ENCODE data around the gene OXTR.

The OXTR gene

DNA sequence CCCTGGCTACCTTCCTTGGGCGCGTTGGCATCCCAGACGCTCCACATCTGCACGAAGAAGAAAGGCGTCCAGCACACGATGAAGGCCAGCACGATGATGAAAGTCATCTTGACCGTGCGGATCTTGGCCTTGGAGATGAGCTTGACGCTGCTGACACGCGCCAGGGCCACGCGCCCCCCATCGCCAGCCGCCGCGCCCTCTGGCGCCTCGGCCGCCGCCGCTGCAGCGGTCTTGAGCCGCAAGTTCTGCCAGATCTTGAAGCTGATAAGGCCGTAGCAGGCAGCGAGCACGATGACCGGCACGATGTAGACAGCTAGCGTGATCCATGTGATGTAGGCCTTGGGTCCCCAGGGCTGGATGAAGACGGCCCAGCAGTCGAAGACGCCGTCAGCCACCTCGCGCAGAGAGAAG lies 2.2 kb downstream of the OXTR start:
- no peak for DNase-seq

- no peak for DNase-seq
Observed at GRCh38 chr3:8766148-8766547, 3.3 kb downstream of the OXTR start.

- no peak for DNase-seq
Observed at GRCh38 chr3:8765528-8765927, 3.9 kb downstream of the OXTR start.

DNA sequence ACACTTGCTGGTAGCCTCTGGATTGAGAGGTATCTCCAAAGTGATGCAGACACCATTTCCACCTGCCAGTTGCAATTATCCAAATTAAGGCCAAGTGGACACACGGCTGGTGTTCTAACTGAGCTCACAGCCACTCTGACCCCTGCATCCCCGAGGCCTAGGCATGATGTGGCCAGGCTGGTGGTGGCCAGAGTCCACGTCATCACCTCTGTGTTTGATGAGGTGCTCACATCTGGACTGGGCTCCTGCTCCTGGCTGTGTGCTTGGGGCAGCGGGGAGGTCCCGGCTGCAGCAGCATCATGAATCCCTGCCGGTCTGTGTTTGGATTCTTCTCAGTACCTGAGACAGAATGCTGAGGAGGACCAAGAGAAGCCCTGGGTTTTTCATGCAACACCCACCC lies 4.9 kb downstream of the OXTR start:
- DNase-seq = no peak

GRCh38 chr3:8762607-8763377 lies 6.6 kb downstream of the OXTR start:
- DNase-seq = no peak

DNA sequence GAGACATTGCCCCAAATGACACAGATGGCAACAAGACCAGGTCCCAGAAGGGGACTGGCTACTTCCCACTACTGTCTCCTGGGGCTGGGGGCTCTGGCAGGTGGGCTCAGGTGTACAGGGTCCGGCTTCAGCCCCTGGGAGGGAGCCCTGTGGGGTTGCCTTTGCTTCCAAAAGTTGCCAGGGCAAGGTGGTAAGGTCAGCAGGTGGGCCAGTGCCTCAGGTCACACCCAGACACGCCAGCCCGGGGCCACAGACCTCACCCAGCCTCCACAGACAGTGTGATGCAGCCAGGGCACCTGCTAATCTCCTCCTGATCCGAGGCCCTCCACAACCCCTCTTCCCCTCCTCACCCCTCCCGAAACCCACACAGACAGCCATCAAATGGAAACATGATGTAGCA lies 7.5 kb downstream of the OXTR start:
- DNase-seq = no peak

DNA sequence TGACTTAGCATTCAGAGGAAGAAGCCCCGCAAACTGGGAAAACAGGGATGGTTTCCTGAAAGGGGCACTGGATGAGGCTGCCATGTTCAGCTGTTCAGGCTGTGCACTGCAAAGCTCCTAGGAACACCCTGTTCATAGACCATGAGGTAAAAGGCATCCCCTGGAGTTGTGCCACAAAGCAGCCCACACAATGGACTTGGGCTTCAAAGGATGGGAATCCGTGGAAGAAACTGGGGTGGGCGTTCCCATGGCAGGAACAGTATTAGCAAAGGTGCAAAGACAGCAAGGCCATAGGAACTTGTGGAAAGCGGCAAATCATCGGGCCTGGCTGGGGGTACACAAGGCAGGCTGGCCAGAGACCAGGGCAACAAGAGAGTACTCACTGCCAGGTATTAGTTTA lies 8.9 kb downstream of the OXTR start:
- DNase-seq = no peak

GRCh38 chr3:8760091-8760490 lies 9.3 kb downstream of the OXTR start:
- DNase-seq = no peak

GRCh38 chr3:8759038-8759707 lies 10.2 kb downstream of the OXTR start:
- no peak for DNase-seq

- DNase-seq = no peak
Observed at GRCh38 chr3:8757551-8758518, 11.6 kb downstream of the OXTR start.

GRCh38 chr3:8756671-8757070 lies 12.7 kb downstream of the OXTR start:
- DNase-seq = no peak

DNA sequence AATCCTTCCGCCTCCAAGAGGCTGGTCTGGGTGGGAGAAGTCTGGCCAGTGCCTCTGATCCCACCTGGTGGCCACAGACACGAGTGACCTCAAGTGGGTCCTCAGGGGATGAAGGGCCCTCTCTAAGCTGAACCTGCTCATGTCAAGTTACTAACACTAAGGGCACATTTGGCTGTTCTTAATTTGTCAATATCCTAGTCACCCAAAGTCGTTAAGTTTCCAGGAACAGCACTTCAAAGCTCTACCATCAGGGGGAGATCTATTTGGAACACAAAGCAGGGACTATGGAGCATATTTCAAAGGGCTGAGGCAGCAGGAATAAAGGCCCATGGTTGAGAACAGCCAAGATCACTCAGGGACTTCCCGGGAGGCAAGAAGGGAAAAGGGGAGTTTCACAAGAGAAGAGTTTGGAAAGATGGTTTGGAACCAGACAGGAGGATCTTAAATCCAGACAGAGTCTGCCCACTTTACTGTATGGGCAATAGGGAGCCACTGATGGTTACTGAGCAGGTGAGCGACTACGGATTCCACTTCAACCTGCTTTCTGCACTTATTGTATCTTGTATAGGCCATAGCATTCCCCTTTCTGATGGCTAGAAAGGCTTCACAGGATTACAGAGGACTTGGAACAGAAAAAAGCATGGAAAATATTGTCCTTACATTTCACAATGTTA lies 13.7 kb downstream of the OXTR start:
- no peak for DNase-seq

GRCh38 chr3:8755097-8755496 lies 14.3 kb downstream of the OXTR start:
- DNase-seq = no peak

DNA sequence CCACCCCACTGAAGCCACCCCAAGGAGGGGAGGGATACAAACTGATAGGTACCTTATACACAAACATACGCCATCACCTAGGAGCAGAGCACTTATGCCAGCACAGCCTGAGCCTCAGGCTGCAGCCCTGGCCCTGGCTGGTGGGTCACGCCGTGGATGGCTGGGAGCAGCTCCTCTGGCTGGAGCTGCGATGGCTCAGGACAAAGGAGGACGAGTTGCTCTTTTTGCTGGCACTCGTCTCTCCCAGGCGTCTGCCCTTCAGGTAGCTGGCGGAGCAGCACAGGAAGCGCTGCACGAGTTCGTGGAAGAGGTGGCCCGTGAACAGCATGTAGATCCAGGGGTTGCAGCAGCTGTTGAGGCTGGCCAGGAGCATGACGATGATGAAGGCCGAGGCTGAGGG lies 16.6 kb downstream of the OXTR start:
- DNase-seq = no peak

DNA sequence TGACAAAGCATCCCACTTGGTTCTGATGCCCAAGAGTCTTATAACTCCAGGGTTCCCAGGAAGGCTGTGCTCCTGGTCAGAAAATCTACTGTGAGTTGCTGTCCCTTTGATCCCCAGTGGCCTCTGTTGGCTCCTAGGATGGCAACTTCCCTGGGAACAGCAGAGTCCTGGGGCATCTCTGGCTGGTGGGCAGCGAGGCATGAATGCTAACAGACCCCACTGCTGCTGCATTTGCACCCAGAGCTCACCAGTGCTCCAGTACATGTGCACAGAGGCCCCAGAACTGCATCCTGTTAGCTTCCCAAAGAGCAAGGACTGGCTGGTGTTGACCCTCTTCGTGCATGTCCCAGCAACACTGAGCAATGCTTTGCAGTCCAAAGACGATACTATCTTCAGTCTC lies 20.1 kb downstream of the OXTR start:
- no peak for DNase-seq

DNA sequence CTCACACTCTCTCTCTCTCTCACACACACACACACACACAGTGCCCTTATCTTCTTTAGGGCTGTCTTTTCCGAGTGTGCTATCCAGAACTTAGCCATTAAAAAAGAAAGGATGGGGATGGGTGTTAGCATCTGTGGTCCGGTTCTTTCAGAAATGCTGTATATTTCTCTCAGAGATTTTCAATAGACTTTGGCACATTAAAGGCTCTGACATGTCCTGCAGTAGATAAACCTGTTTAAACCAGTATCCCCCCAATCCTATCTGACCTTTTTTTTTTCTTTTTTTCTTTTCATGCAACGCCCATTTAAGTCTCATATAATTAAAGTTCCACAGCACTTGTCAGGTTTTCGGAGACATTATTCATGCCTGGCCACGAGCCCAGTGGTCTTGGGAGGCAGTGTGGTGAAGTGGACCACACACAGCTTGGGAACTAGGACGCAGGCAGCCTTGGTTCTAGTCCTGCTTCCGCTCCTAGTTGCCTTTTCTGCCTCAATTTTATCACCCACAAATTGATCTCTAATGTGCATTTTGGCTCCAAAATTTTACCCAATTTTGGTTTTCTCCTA lies 22.6 kb downstream of the OXTR start:
- DNase-seq = no peak

- DNase-seq = no peak
Observed at GRCh38 chr3:8745619-8746370, 23.6 kb downstream of the OXTR start.

DNA sequence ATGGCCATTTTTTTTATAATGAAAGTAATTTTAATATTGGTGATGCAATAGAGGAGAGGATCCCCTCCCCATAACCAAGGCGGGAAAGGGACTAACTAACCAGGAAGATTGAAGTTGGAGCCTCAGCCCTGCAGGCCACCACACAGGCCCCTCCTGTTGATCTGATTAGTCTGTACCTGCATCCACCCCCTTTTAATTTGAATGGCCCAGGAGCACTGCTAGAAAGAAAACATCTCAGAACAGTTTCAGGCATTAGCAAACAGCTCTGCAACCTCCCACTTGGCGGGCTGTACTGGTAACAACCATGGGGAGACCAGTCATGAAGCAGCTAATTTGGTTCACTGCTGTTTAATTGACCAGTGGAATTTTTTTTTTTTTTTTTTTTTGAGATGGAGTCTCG lies 25.5 kb downstream of the OXTR start:
- no peak for DNase-seq

DNA sequence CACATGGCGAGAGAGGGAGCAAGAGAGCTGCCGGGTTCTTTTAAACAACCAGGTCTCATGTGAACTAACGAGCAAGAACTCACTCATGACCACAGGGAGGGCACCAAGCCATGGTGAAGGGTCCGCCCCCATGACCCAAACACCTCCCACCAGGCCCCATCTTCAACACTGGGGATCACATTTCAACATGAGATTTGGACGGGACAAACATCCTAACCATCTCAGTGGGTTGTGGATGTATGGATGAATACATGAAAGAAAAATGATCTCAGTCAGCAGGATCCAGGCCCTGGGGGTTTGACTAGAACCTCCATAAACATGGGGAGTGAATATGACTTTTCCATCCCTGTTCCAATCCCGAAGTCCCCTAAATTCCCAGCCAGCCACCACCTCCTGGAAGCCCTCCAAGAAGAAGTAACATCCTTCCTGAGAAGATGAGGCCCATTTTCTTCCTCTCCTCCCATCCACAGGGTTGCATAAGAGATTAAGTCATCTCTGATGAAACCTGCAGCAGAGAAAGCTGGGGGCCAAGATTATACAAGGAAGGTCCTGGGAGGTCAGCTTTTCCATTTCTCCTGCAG lies 26.3 kb downstream of the OXTR start:
- DNase-seq = peak; percentile 27

GRCh38 chr3:8741581-8742261 lies 27.7 kb downstream of the OXTR start:
- DNase-seq = no peak
